Measurements from ENCODE around the gene GPR89B. TPM values are rescaled to one million over a fixed set of nuclear protein-coding genes. Genes with fewer than 3 reads are reported as not detected.

GPR89B gene
- total and polyA plus RNA-seq, 9 of the 15 experiments (the other 6 are each of a cell fraction or from before 2014, with no cell fraction given), result 9.3 to 39.3 (median 19.6) TPM

DNA sequence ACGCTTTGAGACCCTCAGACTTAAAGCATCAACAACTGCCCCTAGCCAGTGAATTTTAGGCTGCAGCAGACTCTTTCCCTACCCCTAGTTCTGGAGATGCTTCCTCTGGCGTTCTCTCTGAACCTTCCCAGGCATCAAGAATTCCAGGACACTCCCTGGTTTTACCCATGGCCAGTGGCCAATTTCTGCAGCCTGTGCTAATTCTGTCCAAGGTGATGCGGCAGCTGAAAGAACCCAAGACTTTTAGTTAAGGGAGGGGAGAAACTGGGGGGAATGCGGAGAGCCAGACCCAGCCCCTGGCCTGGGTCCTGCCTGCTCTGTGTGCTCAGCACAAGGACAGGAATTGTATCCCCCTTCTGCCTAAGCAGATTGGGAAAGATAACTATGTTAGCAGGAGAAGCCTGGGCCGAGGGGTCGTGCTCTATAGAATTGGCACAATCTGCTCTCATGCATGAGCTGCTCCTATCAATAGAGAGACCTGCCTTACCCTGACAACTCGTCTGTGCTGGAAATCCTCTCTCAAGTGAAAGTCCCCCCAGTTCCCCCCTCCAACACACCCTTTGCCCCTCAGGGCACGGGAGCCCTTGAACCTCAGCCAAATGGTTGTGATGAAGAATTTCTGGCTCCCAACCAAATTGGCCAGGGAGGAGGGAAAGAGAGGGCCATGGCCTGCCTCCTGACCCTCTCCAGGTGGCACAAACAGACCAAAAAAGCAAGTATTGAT, 31.0 kb upstream of the GPR89B start:
- 0% methylated on average over 8 of the region's 8 CpGs for WGBS (ENCODE audit: insufficient coverage, low coverage, missing lambda C conversion rate)
- Histone ChIP-seq H3K9me1 (ENCODE audit: control insufficient read depth, insufficient read depth, low read length) (no peaks in the 10 kb centered on the region), H3K36me3 (ENCODE audit: control insufficient read depth, insufficient read depth, low read length) (no peaks in the 10 kb centered on the region), H3K79me2 (ENCODE audit: control insufficient read depth, insufficient read depth, low read length) (no peaks in the 10 kb centered on the region), H3K4me1 (replicated peaks in 1 of 2; ENCODE audit: control insufficient read depth in 2 of 2, insufficient read depth in 2 of 2, low read length in 2 of 2) (no peaks in the 10 kb centered on the region), H3K4me2 (ENCODE audit: insufficient read depth, low read length) (no peak overlapping the region), H3K27me3 (ENCODE audit: control insufficient read depth in 2 of 2, insufficient read depth in 2 of 2, low read length in 2 of 2) (peaks cover 2 to 29% of the 10 kb centered on the region in 2 experiments; a peak in 4 of 5 replicates), H3K9me3 (replicated peaks; ENCODE audit: control insufficient read depth, insufficient read depth, low read depth, low read length) (no peaks in the 10 kb centered on the region), H3K27ac (ENCODE audit: extremely low read depth, low read depth, low read length) (no peak overlapping the region), H4K20me1 (replicated peaks; ENCODE audit: control insufficient read depth, insufficient read depth, low read length) (no peaks in the 10 kb centered on the region), H3K4me3 (no peak overlapping the region), H3K9ac (ENCODE audit: insufficient read depth in 1 of 2, low read depth in 2 of 2, low read length in 2 of 2) (no peak overlapping the region), H2AFZ (ENCODE audit: low read depth, low read length) (no peak overlapping the region)
- BruUV-seq (replicated peaks), result no TSS peak
- intact Hi-C loops (cut with micrococcal nuclease), result loop anchor here (10.0 kb wide), 1 partner anchor 502 kb away; no protein-coding TSS in a partner anchor
- in situ Hi-C loops (cut with MboI), result loop anchor here (10.0 kb wide), 1 partner anchor 622 kb away; no protein-coding TSS in a partner anchor
- CTCF ChIA-PET (ENCODE audit: low intra/inter-chr PET ratio), result no interaction called here
- ATAC-seq (no peak), FAIRE-seq (no peak), DNase-seq (ENCODE audit: extremely low read depth in 1 of 4, low spot score in 3 of 4) (no peak)
- no peak for TF ChIP-seq FUS (optimal IDR thresholded peaks at IDR 0.05; ENCODE audit: low read depth, low read length)
- no peak for TF ChIP-seq ETV6 (IDR thresholded peaks at IDR 0.05; ENCODE audit: borderline replicate concordance in 1 of 2, low read depth in 2 of 2, low read length in 1 of 2)
- TF ChIP-seq ETV6 (CRISPR knock-in tag; IDR thresholded peaks at IDR 0.05; ENCODE audit: borderline replicate concordance), result no peak
- no peak for TF ChIP-seq IFI16 (CRISPR knock-in tag; IDR thresholded peaks at IDR 0.05)
- TF ChIP-seq KAT8 (IDR thresholded peaks at IDR 0.05; ENCODE audit: low read depth), result no peak
- no peak for TF ChIP-seq ZNF583 (CRISPR knock-in tag; IDR thresholded peaks at IDR 0.05)
- no peak for TF ChIP-seq ESRRA (IDR thresholded peaks at IDR 0.05; ENCODE audit: borderline replicate concordance, low read depth)
- no peak for TF ChIP-seq EZH2 (IDR thresholded peaks at IDR 0.05; ENCODE audit: borderline replicate concordance, low read depth, low read length)
- no peak for TF ChIP-seq CBFA2T2 (conservative IDR thresholded peaks at IDR 0.05)
- no peak for TF ChIP-seq ZNF695 (CRISPR knock-in tag; IDR thresholded peaks at IDR 0.05)
- TF ChIP-seq ZBTB7A (IDR thresholded peaks at IDR 0.05; ENCODE audit: borderline replicate concordance, control insufficient read depth, low read depth, low read length), result no peak
- POLR2A ChIA-PET, result no interaction called here

Data from K562 (cell line).